ENCODE data around the gene EVC.

The EVC gene

GRCh38 chr4:5730993-5731990 is 20.3 kb downstream of the EVC start:
- Mint-ChIP-seq H3K36me3 (ENCODE audit: low read depth) (no peaks in the 10 kb centered on the region), H3K27ac (no peak overlapping the region), H3K9me3 (peaks cover 9% of the 10 kb centered on the region), H3K4me1 (ENCODE audit: low read depth) (no peaks in the 10 kb centered on the region), H3K4me3 (no peak overlapping the region), H3K27me3 (ENCODE audit: low read depth) (no peaks in the 10 kb centered on the region)
- DNase-seq (ENCODE audit: low spot score), result no peak

- H3K27me3 Mint-ChIP-seq (ENCODE audit: low read depth), result no peaks in the 10 kb centered on the region
- no peak overlapping the region for H3K27ac Mint-ChIP-seq
- H3K9me3 Mint-ChIP-seq, result peaks cover 9% of the 10 kb centered on the region
- H3K4me3 Mint-ChIP-seq, result no peak overlapping the region
- no peaks in the 10 kb centered on the region for H3K36me3 Mint-ChIP-seq (ENCODE audit: low read depth)
- no peaks in the 10 kb centered on the region for H3K4me1 Mint-ChIP-seq (ENCODE audit: low read depth)
- DNase-seq (ENCODE audit: low spot score), result no peak
Measured at GRCh38 chr4:5732158-5732557, 21.2 kb downstream of the EVC start.

GRCh38 chr4:5734853-5735252 is 23.9 kb downstream of the EVC start:
- no peak overlapping the region for H3K27ac Mint-ChIP-seq
- H3K27me3 Mint-ChIP-seq (ENCODE audit: low read depth), result no peaks in the 10 kb centered on the region
- H3K4me1 Mint-ChIP-seq (ENCODE audit: low read depth), result no peaks in the 10 kb centered on the region
- H3K36me3 Mint-ChIP-seq (ENCODE audit: low read depth), result no peaks in the 10 kb centered on the region
- no peaks in the 10 kb centered on the region for H3K9me3 Mint-ChIP-seq
- no peak for DNase-seq (ENCODE audit: low spot score)
- H3K4me3 Mint-ChIP-seq, result no peak overlapping the region

GRCh38 chr4:5735463-5735862 is 24.5 kb downstream of the EVC start:
- DNase-seq (ENCODE audit: low spot score), result no peak
- H3K27ac Mint-ChIP-seq, result no peak overlapping the region
- no peak overlapping the region for H3K4me3 Mint-ChIP-seq
- H3K4me1 Mint-ChIP-seq (ENCODE audit: low read depth), result no peaks in the 10 kb centered on the region
- H3K9me3 Mint-ChIP-seq, result no peaks in the 10 kb centered on the region
- H3K27me3 Mint-ChIP-seq (ENCODE audit: low read depth), result no peaks in the 10 kb centered on the region
- no peaks in the 10 kb centered on the region for H3K36me3 Mint-ChIP-seq (ENCODE audit: low read depth)

GRCh38 chr4:5738061-5738460 is 27.1 kb downstream of the EVC start:
- no peak for DNase-seq (ENCODE audit: low spot score)
- H3K9me3 Mint-ChIP-seq, result no peaks in the 10 kb centered on the region
- H3K27ac Mint-ChIP-seq, result no peak overlapping the region
- H3K27me3 Mint-ChIP-seq (ENCODE audit: low read depth), result no peaks in the 10 kb centered on the region
- H3K4me3 Mint-ChIP-seq, result no peak overlapping the region
- H3K4me1 Mint-ChIP-seq (ENCODE audit: low read depth), result no peaks in the 10 kb centered on the region
- H3K36me3 Mint-ChIP-seq (ENCODE audit: low read depth), result no peaks in the 10 kb centered on the region

GRCh38 chr4:5742388-5742787 is 31.4 kb downstream of the EVC start:
- Mint-ChIP-seq H3K36me3 (ENCODE audit: low read depth) (no peaks in the 10 kb centered on the region), H3K4me1 (ENCODE audit: low read depth) (no peaks in the 10 kb centered on the region), H3K27me3 (ENCODE audit: low read depth) (no peaks in the 10 kb centered on the region), H3K4me3 (no peak overlapping the region), H3K27ac (no peak overlapping the region), H3K9me3 (no peaks in the 10 kb centered on the region)
- DNase-seq (ENCODE audit: low spot score), result no peak

GRCh38 chr4:5742968-5743367 is 32.0 kb downstream of the EVC start:
- H3K9me3 Mint-ChIP-seq, result no peaks in the 10 kb centered on the region
- H3K4me1 Mint-ChIP-seq (ENCODE audit: low read depth), result no peaks in the 10 kb centered on the region
- DNase-seq (ENCODE audit: low spot score), result no peak
- H3K4me3 Mint-ChIP-seq, result no peak overlapping the region
- no peak overlapping the region for H3K27ac Mint-ChIP-seq
- H3K27me3 Mint-ChIP-seq (ENCODE audit: low read depth), result no peaks in the 10 kb centered on the region
- no peaks in the 10 kb centered on the region for H3K36me3 Mint-ChIP-seq (ENCODE audit: low read depth)

GRCh38 chr4:5746250-5746649 is 35.2 kb downstream of the EVC start:
- H3K27me3 Mint-ChIP-seq (ENCODE audit: low read depth), result no peaks in the 10 kb centered on the region
- H3K36me3 Mint-ChIP-seq (ENCODE audit: low read depth), result no peaks in the 10 kb centered on the region
- H3K27ac Mint-ChIP-seq, result no peak overlapping the region
- H3K4me3 Mint-ChIP-seq, result no peak overlapping the region
- no peaks in the 10 kb centered on the region for H3K9me3 Mint-ChIP-seq
- no peaks in the 10 kb centered on the region for H3K4me1 Mint-ChIP-seq (ENCODE audit: low read depth)
- DNase-seq (ENCODE audit: low spot score), result no peak

- Mint-ChIP-seq H3K27me3 (ENCODE audit: low read depth) (no peaks in the 10 kb centered on the region), H3K27ac (no peak overlapping the region), H3K36me3 (ENCODE audit: low read depth) (no peaks in the 10 kb centered on the region), H3K4me3 (no peak overlapping the region), H3K9me3 (no peaks in the 10 kb centered on the region), H3K4me1 (ENCODE audit: low read depth) (no peaks in the 10 kb centered on the region)
- DNase-seq (ENCODE audit: low spot score), result no peak
Measured at GRCh38 chr4:5746829-5747737, 36.1 kb downstream of the EVC start.

- DNase-seq (ENCODE audit: low spot score), result no peak
- H3K4me3 Mint-ChIP-seq, result no peak overlapping the region
- no peaks in the 10 kb centered on the region for H3K27me3 Mint-ChIP-seq (ENCODE audit: low read depth)
- H3K4me1 Mint-ChIP-seq (ENCODE audit: low read depth), result no peaks in the 10 kb centered on the region
- no peak overlapping the region for H3K27ac Mint-ChIP-seq
- no peaks in the 10 kb centered on the region for H3K9me3 Mint-ChIP-seq
- no peaks in the 10 kb centered on the region for H3K36me3 Mint-ChIP-seq (ENCODE audit: low read depth)
Measured at GRCh38 chr4:5747738-5748375, 36.9 kb downstream of the EVC start.

GRCh38 chr4:5749568-5749967 is 38.6 kb downstream of the EVC start:
- no peaks in the 10 kb centered on the region for H3K4me1 Mint-ChIP-seq (ENCODE audit: low read depth)
- no peak for DNase-seq (ENCODE audit: low spot score)
- no peaks in the 10 kb centered on the region for H3K27me3 Mint-ChIP-seq (ENCODE audit: low read depth)
- no peaks in the 10 kb centered on the region for H3K9me3 Mint-ChIP-seq
- H3K36me3 Mint-ChIP-seq (ENCODE audit: low read depth), result no peaks in the 10 kb centered on the region
- H3K4me3 Mint-ChIP-seq, result no peak overlapping the region
- no peak overlapping the region for H3K27ac Mint-ChIP-seq

- H3K9me3 Mint-ChIP-seq, result no peaks in the 10 kb centered on the region
- H3K27me3 Mint-ChIP-seq (ENCODE audit: low read depth), result no peaks in the 10 kb centered on the region
- no peaks in the 10 kb centered on the region for H3K4me1 Mint-ChIP-seq (ENCODE audit: low read depth)
- H3K36me3 Mint-ChIP-seq (ENCODE audit: low read depth), result no peaks in the 10 kb centered on the region
- no peak for DNase-seq (ENCODE audit: low spot score)
- H3K27ac Mint-ChIP-seq, result no peak overlapping the region
- no peak overlapping the region for H3K4me3 Mint-ChIP-seq
Measured at GRCh38 chr4:5750052-5750945, 39.3 kb downstream of the EVC start.
